ENCODE measurements around the gene LDB3.

DNA sequence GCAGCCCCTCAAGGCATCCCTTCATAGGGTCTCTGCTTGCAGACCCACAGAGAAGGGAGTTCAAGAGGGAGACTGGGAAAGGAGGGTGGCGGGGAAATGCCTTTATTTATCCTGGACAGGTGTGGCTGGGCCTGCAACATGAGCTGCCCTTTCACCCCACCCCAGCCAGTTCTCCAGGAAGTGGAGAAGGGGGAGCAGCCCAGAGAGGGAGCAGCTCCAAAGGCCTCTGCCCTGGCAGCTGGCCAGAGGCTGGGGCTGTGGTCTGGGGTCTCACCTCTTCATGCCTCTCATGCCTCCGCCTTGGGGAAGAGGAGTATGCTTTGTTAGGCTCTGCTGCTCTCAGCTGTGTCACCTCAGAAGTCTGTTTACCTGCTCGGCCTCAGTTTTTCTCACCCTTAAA lies 3.1 kb downstream of the LDB3 start:
- no peak for TF ChIP-seq POLR2AphosphoS5 (IDR thresholded peaks at IDR 0.05)
- TF ChIP-seq, protein P1, sequence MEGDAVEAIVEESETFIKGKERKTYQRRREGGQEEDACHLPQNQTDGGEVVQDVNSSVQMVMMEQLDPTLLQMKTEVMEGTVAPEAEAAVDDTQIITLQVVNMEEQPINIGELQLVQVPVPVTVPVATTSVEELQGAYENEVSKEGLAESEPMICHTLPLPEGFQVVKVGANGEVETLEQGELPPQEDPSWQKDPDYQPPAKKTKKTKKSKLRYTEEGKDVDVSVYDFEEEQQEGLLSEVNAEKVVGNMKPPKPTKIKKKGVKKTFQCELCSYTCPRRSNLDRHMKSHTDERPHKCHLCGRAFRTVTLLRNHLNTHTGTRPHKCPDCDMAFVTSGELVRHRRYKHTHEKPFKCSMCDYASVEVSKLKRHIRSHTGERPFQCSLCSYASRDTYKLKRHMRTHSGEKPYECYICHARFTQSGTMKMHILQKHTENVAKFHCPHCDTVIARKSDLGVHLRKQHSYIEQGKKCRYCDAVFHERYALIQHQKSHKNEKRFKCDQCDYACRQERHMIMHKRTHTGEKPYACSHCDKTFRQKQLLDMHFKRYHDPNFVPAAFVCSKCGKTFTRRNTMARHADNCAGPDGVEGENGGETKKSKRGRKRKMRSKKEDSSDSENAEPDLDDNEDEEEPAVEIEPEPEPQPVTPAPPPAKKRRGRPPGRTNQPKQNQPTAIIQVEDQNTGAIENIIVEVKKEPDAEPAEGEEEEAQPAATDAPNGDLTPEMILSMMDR (IDR thresholded peaks at IDR 0.05), result no peak
